HEK293 (cell line): ENCODE measurements around the gene ASTN2.

Experiments used
- CTCF ChIA-PET: fragments of 350-600 bp; formaldehyde crosslinking; extraction: SDS; loops from one replicate; lab custom pipeline; 2021; ENCODE audit warnings: antibody characterized with exemption; lab: Yijun Ruan, JAX
- POLR2A ChIA-PET: fragments of 300-600 bp; formaldehyde crosslinking; extraction: SDS; loops from one replicate; lab custom pipeline; 2020; ENCODE audit warnings: antibody characterized with exemption, inconsistent platforms; lab: Yijun Ruan, JAX
- H3K27ac ChIP-seq: fragments of 200-500 bp; sonication (Bioruptor generic); 2 replicates; pipeline ENCODE4 v1.5.1; 2014; ENCODE audit warnings: low read depth, low read length, control low read depth, inconsistent platforms; ENCODE audit errors: extremely low read depth
- H3K36me3 ChIP-seq, 2 experiments: fragments of 200-500 bp in 1 of 2; sonication (Bioruptor generic) in 1 of 2; 1 replicate in 1 of 2; 2 replicates in 1 of 2; pipeline ENCODE4 v1.5.1; 2014 to 2017; ENCODE audit warnings: inconsistent platforms in 2 of 2, low read length in 2 of 2; ENCODE audit not compliant: control insufficient read depth in 2 of 2, insufficient read depth in 1 of 2
- H3K4me1 ChIP-seq: fragments of 200-500 bp; sonication (Bioruptor generic); 2 replicates; pipeline ENCODE4 v1.5.1; 2014; ENCODE audit warnings: mild to moderate bottlenecking, low read length, inconsistent platforms; ENCODE audit not compliant: control insufficient read depth, insufficient read depth
- H3K4me3 ChIP-seq: 2 replicates; pipeline ENCODE4 v1.5.1; 2011; ENCODE audit warnings: low read depth, mild to moderate bottlenecking, control low read depth, low read length, moderate library complexity
- H3K9me3 ChIP-seq: fragments of 200-500 bp; sonication (Bioruptor generic); 2 replicates; pipeline ENCODE4 v1.5.1; 2014; ENCODE audit warnings: low read depth, low read length, inconsistent platforms; ENCODE audit not compliant: control insufficient read depth, insufficient read depth
- BCL11B ChIP-seq: fragments of 450-650 bp; formaldehyde crosslinking; IDR thresholded peaks from 2 replicates; pipeline ENCODE4 v1.5.1; 2016; ENCODE audit warnings: low read depth, missing biosample characterization, missing genetic modification characterization
- GLIS1 ChIP-seq: fragments of 450-650 bp; formaldehyde crosslinking; IDR thresholded peaks from 2 replicates; pipeline ENCODE4 v1.5.1; 2016; ENCODE audit warnings: missing biosample characterization, missing genetic modification characterization
- KLF10 ChIP-seq: fragments of 450-650 bp; IDR thresholded peaks from 2 replicates; pipeline ENCODE4 v1.5.1; 2018; ENCODE audit warnings: missing biosample characterization, mild to moderate bottlenecking, missing genetic modification characterization
- ZBTB20 ChIP-seq: fragments of 450-650 bp; formaldehyde crosslinking; IDR thresholded peaks from 2 replicates; pipeline ENCODE4 v1.5.1; 2016; ENCODE audit warnings: missing biosample characterization, missing genetic modification characterization
- ZFP41 ChIP-seq: fragments of 450-650 bp; formaldehyde crosslinking; IDR thresholded peaks from 2 replicates; pipeline ENCODE4 v1.5.1; 2016; ENCODE audit warnings: missing biosample characterization, missing genetic modification characterization, borderline replicate concordance
- ZNF112 ChIP-seq: fragments of 450-650 bp; formaldehyde crosslinking; IDR thresholded peaks from 2 replicates; pipeline ENCODE4 v1.5.0; 2017; ENCODE audit warnings: missing biosample characterization, missing genetic modification characterization
- ZNF2 ChIP-seq: fragments of 450-650 bp; formaldehyde crosslinking; IDR thresholded peaks from 2 replicates; pipeline ENCODE4 v1.5.1; 2016; ENCODE audit warnings: missing biosample characterization, missing genetic modification characterization
- ZNF211 ChIP-seq: fragments of 450-650 bp; formaldehyde crosslinking; IDR thresholded peaks from 2 replicates; pipeline ENCODE4 v1.5.1; 2016; ENCODE audit warnings: low read depth, missing biosample characterization, missing genetic modification characterization
- ZNF426 ChIP-seq: fragments of 450-650 bp; formaldehyde crosslinking; IDR thresholded peaks from 2 replicates; pipeline ENCODE4 v1.5.1; 2017; ENCODE audit warnings: missing biosample characterization, missing genetic modification characterization, mild to moderate bottlenecking, inconsistent platforms, moderate library complexity
- ZNF501 ChIP-seq: fragments of 450-650 bp; formaldehyde crosslinking; IDR thresholded peaks from 2 replicates; pipeline ENCODE4 v1.5.1; 2016; ENCODE audit warnings: missing biosample characterization, missing genetic modification characterization
- ZNF510 ChIP-seq: fragments of 450-650 bp; formaldehyde crosslinking; IDR thresholded peaks from 2 replicates; pipeline ENCODE4 v1.5.1; 2018; ENCODE audit warnings: mild to moderate bottlenecking, missing genetic modification characterization, missing biosample characterization; ENCODE audit not compliant: insufficient replicate concordance
- ZNF701 ChIP-seq: fragments of 450-650 bp; formaldehyde crosslinking; IDR thresholded peaks from 2 replicates; pipeline ENCODE4 v1.5.1; 2016; ENCODE audit warnings: missing biosample characterization, missing genetic modification characterization
- ZNF785 ChIP-seq: fragments of 450-650 bp; formaldehyde crosslinking; IDR thresholded peaks from 2 replicates; pipeline ENCODE4 v1.5.1; 2016; ENCODE audit warnings: missing biosample characterization, missing genetic modification characterization
- ZNF837 ChIP-seq: fragments of 450-650 bp; formaldehyde crosslinking; IDR thresholded peaks from 2 replicates; pipeline ENCODE4 v1.5.1; 2016; ENCODE audit warnings: missing biosample characterization, missing genetic modification characterization
- ZXDB ChIP-seq: fragments of 450-650 bp; formaldehyde crosslinking; IDR thresholded peaks from 2 replicates; pipeline ENCODE4 v1.5.1; 2016; ENCODE audit warnings: missing biosample characterization, missing genetic modification characterization
- TF ChIP-seq, protein P1 (sequence below): fragments of 450-650 bp; formaldehyde crosslinking; conservative IDR thresholded peaks from 2 replicates; pipeline ENCODE4 v1.5.1; 2016; ENCODE audit warnings: low read depth, missing biosample characterization, missing genetic modification characterization
- TF ChIP-seq, protein P2 (sequence below): fragments of 450-650 bp; formaldehyde crosslinking; IDR thresholded peaks from 2 replicates; pipeline ENCODE4 v1.5.1; 2016; ENCODE audit warnings: missing biosample characterization, missing genetic modification characterization
- TF ChIP-seq, protein P3 (sequence below): fragments of 450-650 bp; formaldehyde crosslinking; IDR thresholded peaks from 2 replicates; pipeline ENCODE4 v1.5.1; 2016; ENCODE audit warnings: missing biosample characterization, missing genetic modification characterization
- TF ChIP-seq, protein P4 (sequence below): fragments of 450-650 bp; formaldehyde crosslinking; IDR thresholded peaks from 2 replicates; pipeline ENCODE4 v1.5.1; 2016; ENCODE audit warnings: missing biosample characterization, missing genetic modification characterization
- TF ChIP-seq, protein P5 (sequence below): fragments of 450-650 bp; formaldehyde crosslinking; IDR thresholded peaks from 2 replicates; pipeline ENCODE4 v1.5.1; 2016; ENCODE audit warnings: missing biosample characterization, missing genetic modification characterization
- TF ChIP-seq, protein P6 (sequence below): fragments of 450-650 bp; formaldehyde crosslinking; IDR thresholded peaks from 2 replicates; pipeline ENCODE4 v1.5.1; 2017; ENCODE audit warnings: missing biosample characterization, missing genetic modification characterization

The ASTN2 gene

DNA sequence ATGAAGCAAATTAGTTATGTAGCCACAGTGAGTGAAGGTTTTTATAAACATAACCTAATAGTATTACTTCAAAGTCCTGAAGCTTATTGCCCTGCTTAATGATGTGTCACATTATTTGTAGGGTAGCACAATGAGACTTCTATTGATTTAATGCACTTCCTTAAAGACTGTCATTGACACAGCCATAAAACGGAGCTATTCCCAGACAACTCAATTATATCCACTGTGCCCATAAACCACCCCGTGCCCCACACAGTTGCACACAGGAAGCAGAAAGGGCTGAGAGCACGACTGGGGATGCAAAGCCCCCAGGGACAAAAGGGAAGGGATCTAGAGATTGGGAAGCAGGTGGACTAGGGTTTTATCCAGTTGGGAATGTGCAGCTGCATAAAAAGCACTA is 690.7 kb downstream of the ASTN2 start (continued):
- TF ChIP-seq, protein P1, sequence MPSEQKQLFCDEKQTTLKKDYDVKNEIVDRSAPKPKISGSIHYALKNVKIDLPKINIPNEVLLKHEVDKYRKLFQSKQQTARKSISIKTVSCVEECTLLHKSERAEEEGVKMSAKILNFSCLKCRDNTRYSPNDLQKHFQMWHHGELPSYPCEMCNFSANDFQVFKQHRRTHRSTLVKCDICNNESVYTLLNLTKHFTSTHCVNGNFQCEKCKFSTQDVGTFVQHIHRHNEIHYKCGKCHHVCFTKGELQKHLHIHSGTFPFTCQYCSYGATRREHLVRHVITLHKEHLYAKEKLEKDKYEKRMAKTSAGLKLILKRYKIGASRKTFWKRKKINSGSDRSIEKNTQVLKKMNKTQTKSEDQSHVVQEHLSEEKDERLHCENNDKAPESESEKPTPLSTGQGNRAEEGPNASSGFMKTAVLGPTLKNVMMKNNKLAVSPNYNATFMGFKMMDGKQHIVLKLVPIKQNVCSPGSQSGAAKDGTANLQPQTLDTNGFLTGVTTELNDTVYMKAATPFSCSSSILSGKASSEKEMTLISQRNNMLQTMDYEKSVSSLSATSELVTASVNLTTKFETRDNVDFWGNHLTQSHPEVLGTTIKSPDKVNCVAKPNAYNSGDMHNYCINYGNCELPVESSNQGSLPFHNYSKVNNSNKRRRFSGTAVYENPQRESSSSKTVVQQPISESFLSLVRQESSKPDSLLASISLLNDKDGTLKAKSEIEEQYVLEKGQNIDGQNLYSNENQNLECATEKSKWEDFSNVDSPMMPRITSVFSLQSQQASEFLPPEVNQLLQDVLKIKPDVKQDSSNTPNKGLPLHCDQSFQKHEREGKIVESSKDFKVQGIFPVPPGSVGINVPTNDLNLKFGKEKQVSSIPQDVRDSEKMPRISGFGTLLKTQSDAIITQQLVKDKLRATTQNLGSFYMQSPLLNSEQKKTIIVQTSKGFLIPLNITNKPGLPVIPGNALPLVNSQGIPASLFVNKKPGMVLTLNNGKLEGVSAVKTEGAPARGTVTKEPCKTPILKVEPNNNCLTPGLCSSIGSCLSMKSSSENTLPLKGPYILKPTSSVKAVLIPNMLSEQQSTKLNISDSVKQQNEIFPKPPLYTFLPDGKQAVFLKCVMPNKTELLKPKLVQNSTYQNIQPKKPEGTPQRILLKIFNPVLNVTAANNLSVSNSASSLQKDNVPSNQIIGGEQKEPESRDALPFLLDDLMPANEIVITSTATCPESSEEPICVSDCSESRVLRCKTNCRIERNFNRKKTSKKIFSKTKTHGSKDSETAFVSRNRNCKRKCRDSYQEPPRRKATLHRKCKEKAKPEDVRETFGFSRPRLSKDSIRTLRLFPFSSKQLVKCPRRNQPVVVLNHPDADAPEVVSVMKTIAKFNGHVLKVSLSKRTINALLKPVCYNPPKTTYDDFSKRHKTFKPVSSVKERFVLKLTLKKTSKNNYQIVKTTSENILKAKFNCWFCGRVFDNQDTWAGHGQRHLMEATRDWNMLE (tag by site-specific recombination) = no peak
- TF ChIP-seq ZNF510 (tag by site-specific recombination) (no peak), ZXDB (tag by site-specific recombination) (no peak), ZNF426 (tag by site-specific recombination) (no peak), KLF10 (tag by site-specific recombination) (no peak), ZNF211 (tag by site-specific recombination) (no peak), ZBTB20 (tag by site-specific recombination) (no peak)
- TF ChIP-seq, protein P2, sequence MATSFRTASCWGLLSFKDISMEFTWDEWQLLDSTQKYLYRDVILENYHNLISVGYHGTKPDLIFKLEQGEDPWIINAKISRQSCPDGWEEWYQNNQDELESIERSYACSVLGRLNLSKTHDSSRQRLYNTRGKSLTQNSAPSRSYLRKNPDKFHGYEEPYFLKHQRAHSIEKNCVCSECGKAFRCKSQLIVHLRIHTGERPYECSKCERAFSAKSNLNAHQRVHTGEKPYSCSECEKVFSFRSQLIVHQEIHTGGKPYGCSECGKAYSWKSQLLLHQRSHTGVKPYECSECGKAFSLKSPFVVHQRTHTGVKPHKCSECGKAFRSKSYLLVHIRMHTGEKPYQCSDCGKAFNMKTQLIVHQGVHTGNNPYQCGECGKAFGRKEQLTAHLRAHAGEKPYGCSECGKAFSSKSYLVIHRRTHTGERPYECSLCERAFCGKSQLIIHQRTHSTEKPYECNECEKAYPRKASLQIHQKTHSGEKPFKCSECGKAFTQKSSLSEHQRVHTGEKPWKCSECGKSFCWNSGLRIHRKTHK = no peak
- TF ChIP-seq, protein P3, sequence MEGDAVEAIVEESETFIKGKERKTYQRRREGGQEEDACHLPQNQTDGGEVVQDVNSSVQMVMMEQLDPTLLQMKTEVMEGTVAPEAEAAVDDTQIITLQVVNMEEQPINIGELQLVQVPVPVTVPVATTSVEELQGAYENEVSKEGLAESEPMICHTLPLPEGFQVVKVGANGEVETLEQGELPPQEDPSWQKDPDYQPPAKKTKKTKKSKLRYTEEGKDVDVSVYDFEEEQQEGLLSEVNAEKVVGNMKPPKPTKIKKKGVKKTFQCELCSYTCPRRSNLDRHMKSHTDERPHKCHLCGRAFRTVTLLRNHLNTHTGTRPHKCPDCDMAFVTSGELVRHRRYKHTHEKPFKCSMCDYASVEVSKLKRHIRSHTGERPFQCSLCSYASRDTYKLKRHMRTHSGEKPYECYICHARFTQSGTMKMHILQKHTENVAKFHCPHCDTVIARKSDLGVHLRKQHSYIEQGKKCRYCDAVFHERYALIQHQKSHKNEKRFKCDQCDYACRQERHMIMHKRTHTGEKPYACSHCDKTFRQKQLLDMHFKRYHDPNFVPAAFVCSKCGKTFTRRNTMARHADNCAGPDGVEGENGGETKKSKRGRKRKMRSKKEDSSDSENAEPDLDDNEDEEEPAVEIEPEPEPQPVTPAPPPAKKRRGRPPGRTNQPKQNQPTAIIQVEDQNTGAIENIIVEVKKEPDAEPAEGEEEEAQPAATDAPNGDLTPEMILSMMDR = no peak

DNA sequence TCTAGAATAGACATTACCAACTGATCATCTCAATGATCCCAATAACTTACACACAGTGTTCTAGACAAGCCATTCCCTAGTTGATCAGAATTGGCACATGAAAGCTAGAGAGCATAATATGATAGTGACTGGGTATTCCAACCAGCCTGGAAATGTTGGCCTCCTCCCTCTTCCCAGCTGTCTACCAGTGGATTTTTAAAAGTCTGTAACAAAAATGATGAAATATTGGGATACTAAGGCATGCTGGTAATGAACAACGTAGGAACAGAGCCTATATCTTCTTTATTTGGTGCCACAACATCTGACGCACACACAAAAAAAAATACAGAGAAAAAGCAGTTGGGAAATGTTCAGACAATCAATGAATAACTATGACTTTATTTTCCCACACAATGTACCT is 692.9 kb downstream of the ASTN2 start:
- CTCF ChIA-PET = no interaction called here
- H3K4me1 ChIP-seq = no peaks in the 10 kb centered on the region
- no peaks in the 10 kb centered on the region for H3K36me3 ChIP-seq
- no peak overlapping the region for H3K4me3 ChIP-seq
- POLR2A ChIA-PET = no interaction called here
- no peak overlapping the region for H3K27ac ChIP-seq
- no peaks in the 10 kb centered on the region for H3K9me3 ChIP-seq
- TF ChIP-seq, protein P4, sequence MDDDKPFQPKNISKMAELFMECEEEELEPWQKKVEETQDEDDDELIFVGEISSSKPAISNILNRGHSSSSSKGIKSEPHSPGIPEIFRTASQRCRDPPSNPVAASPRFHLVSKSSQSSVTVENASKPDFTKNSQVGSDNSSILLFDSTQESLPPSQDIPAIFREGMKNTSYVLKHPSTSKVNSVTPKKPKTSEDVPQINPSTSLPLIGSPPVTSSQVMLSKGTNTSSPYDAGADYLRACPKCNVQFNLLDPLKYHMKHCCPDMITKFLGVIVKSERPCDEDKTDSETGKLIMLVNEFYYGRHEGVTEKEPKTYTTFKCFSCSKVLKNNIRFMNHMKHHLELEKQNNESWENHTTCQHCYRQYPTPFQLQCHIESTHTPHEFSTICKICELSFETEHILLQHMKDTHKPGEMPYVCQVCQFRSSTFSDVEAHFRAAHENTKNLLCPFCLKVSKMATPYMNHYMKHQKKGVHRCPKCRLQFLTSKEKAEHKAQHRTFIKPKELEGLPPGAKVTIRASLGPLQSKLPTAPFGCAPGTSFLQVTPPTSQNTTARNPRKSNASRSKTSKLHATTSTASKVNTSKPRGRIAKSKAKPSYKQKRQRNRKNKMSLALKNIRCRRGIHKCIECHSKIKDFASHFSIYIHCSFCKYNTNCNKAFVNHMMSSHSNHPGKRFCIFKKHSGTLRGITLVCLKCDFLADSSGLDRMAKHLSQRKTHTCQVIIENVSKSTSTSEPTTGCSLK (tag by site-specific recombination) = no peak

DNA sequence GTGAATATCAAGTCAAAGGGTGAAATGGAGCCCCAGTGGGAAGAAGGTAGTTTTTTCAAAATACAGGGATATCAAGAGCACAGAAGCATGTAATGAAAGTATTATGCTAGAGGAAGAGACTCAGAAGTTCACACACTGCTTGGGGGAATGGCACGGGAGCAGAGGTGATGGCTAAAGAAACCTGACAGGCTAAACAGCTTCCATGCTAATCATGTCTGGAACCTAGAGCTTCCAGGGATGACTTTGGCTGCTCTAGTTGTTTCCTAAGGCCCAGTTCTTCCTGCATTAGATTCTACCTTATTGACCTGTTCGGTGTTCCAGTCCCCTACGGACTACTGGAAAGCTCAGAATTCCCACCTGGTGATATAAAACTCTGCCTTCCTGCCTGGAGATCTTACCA is 693.4 kb downstream of the ASTN2 start:
- Histone ChIP-seq H3K4me3 (no peak overlapping the region), H3K36me3 (no peaks in the 10 kb centered on the region), H3K9me3 (no peaks in the 10 kb centered on the region), H3K27ac (no peak overlapping the region), H3K4me1 (no peaks in the 10 kb centered on the region)
- ChIA-PET POLR2A (no interaction called here), CTCF (no interaction called here)
- TF ChIP-seq ZNF501 (tag by site-specific recombination) (no peak), ZFP41 (tag by site-specific recombination) (no peak), ZNF112 (tag by site-specific recombination) (no peak), ZNF785 (tag by site-specific recombination) (no peak), ZNF701 (tag by site-specific recombination) (no peak), ZNF837 (tag by site-specific recombination) (no peak), GLIS1 (tag by site-specific recombination) (no peak), BCL11B (tag by site-specific recombination) (no peak), ZNF2 (tag by site-specific recombination) (no peak)
- TF ChIP-seq, protein P5, sequence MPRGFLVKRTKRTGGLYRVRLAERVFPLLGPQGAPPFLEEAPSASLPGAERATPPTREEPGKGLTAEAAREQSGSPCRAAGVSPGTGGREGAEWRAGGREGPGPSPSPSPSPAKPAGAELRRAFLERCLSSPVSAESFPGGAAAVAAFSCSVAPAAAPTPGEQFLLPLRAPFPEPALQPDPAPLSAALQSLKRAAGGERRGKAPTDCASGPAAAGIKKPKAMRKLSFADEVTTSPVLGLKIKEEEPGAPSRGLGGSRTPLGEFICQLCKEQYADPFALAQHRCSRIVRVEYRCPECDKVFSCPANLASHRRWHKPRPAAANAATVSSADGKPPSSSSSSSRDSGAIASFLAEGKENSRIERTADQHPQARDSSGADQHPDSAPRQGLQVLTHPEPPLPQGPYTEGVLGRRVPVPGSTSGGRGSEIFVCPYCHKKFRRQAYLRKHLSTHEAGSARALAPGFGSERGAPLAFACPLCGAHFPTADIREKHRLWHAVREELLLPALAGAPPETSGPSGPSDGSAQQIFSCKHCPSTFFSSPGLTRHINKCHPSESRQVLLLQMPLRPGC = no peak
- TF ChIP-seq, protein P6, sequence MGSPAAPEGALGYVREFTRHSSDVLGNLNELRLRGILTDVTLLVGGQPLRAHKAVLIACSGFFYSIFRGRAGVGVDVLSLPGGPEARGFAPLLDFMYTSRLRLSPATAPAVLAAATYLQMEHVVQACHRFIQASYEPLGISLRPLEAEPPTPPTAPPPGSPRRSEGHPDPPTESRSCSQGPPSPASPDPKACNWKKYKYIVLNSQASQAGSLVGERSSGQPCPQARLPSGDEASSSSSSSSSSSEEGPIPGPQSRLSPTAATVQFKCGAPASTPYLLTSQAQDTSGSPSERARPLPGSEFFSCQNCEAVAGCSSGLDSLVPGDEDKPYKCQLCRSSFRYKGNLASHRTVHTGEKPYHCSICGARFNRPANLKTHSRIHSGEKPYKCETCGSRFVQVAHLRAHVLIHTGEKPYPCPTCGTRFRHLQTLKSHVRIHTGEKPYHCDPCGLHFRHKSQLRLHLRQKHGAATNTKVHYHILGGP (tag by site-specific recombination) = no peak
